Measurements from ENCODE around the gene SLAMF9. TPM values are rescaled to one million over a fixed set of nuclear protein-coding genes. Genes with fewer than 3 reads are reported as not detected.

The SLAMF9 gene
- polyA plus RNA-seq, 2 of the 4 experiments (the other 2 are of a cell fraction): 0.22 to 0.25 TPM

DNA sequence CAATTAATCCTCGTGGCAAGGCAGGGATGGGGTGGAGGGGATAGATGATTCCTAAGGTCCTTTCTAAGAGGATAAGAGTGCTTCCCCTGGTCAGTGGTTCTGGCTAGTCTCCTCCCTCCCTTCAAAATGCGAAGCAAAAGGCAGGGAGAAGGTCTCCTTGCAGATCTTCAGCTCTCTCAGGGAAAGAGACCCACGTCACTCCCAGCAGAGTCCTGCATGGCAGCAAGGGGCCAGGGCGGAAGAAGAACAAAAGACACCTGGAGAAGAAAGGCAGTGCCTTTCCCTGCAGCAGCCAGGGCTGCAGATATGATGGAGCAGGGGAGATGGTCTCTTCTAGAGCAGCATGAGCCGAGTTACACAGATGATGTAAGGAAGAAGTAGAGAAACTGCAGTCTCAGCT lies 29.6 kb upstream of the SLAMF9 start:
- WGBS (ENCODE audit: missing lambda C conversion rate): 12% methylated on average over 5 of the region's 5 CpGs
- TF ChIP-seq ZNF302 (CRISPR knock-in tag; IDR thresholded peaks at IDR 0.05): no peak
- TF ChIP-seq JUN (IDR thresholded peaks at IDR 0.05): no peak
- TF ChIP-seq PHF8 (IDR thresholded peaks at IDR 0.05; ENCODE audit: borderline replicate concordance, low read depth): no peak
- TF ChIP-seq HOXB5 (CRISPR knock-in tag; IDR thresholded peaks at IDR 0.05): no peak
- no peak for TF ChIP-seq CHD4 (IDR thresholded peaks at IDR 0.05; ENCODE audit: borderline replicate concordance)
- TF ChIP-seq POLR2A (IDR thresholded peaks at IDR 0.05; ENCODE audit: low read length): no peak
- TF ChIP-seq, protein P1, sequence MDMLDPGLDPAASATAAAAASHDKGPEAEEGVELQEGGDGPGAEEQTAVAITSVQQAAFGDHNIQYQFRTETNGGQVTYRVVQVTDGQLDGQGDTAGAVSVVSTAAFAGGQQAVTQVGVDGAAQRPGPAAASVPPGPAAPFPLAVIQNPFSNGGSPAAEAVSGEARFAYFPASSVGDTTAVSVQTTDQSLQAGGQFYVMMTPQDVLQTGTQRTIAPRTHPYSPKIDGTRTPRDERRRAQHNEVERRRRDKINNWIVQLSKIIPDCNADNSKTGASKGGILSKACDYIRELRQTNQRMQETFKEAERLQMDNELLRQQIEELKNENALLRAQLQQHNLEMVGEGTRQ (IDR thresholded peaks at IDR 0.05): no peak
- no peak for TF ChIP-seq E2F6 (IDR thresholded peaks at IDR 0.05; ENCODE audit: borderline replicate concordance, low read depth)
- no peak for TF ChIP-seq FOSB (CRISPR knock-in tag; IDR thresholded peaks at IDR 0.05)
- no peak for TF ChIP-seq NPAS2 (CRISPR knock-in tag; IDR thresholded peaks at IDR 0.05; ENCODE audit: borderline replicate concordance)
- no peak for TF ChIP-seq NR3C1 (IDR thresholded peaks at IDR 0.05)
- TF ChIP-seq TP53 (CRISPR knock-in tag; IDR thresholded peaks at IDR 0.05): no peak
- TF ChIP-seq ELK1 (IDR thresholded peaks at IDR 0.05; ENCODE audit: low read depth, low read length): no peak
- TF ChIP-seq TFCP2L1 (CRISPR knock-in tag; IDR thresholded peaks at IDR 0.05): no peak
- TF ChIP-seq, protein P2, sequence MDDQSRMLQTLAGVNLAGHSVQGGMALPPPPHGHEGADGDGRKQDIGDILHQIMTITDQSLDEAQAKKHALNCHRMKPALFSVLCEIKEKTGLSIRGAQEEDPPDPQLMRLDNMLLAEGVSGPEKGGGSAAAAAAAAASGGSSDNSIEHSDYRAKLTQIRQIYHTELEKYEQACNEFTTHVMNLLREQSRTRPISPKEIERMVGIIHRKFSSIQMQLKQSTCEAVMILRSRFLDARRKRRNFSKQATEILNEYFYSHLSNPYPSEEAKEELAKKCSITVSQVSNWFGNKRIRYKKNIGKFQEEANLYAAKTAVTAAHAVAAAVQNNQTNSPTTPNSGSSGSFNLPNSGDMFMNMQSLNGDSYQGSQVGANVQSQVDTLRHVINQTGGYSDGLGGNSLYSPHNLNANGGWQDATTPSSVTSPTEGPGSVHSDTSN (IDR thresholded peaks at IDR 0.05): no peak
- no peak for TF ChIP-seq SREBF2 (IDR thresholded peaks at IDR 0.05)
- TF ChIP-seq, protein P3, sequence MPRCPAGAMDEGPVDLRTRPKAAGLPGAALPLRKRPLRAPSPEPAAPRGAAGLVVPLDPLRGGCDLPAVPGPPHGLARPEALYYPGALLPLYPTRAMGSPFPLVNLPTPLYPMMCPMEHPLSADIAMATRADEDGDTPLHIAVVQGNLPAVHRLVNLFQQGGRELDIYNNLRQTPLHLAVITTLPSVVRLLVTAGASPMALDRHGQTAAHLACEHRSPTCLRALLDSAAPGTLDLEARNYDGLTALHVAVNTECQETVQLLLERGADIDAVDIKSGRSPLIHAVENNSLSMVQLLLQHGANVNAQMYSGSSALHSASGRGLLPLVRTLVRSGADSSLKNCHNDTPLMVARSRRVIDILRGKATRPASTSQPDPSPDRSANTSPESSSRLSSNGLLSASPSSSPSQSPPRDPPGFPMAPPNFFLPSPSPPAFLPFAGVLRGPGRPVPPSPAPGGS (IDR thresholded peaks at IDR 0.05): no peak
- no peak for TF ChIP-seq JUNB (IDR thresholded peaks at IDR 0.05)
- no peak for TF ChIP-seq ESRRA (IDR thresholded peaks at IDR 0.05; ENCODE audit: borderline replicate concordance, low read length)
- TF ChIP-seq HOXA7 (CRISPR knock-in tag; IDR thresholded peaks at IDR 0.05): no peak
- DNase-seq (ENCODE audit: low read depth in 1 of 2, low spot score in 1 of 2) (no peak), ATAC-seq (no peak), FAIRE-seq (no peak)
- H3K9me3 ChIP-seq: no peaks in the 10 kb centered on the region
- ChIA-PET CTCF (interaction anchor here (1.2 to 4.4 kb wide), 5 partner anchors 11 to 101 kb away, joined by 3 to 30 read pairs (median 4); no protein-coding TSS in a partner anchor), POLR2A (no interaction called here)
- no peak overlapping the region for H3K4me3 ChIP-seq
- no peaks in the 10 kb centered on the region for H3K4me1 ChIP-seq
- no peak overlapping the region for H3K27ac ChIP-seq
- H3K4me2 ChIP-seq: no peak overlapping the region

- no peak for TF ChIP-seq POLR2A (IDR thresholded peaks at IDR 0.05; ENCODE audit: low read length)
- TF ChIP-seq KDM5A (IDR thresholded peaks at IDR 0.05): no peak
- no peak for TF ChIP-seq RARB (CRISPR knock-in tag; IDR thresholded peaks at IDR 0.05)
- no peak for TF ChIP-seq ZC3H11A (IDR thresholded peaks at IDR 0.05)
- TF ChIP-seq FOSB (CRISPR knock-in tag; IDR thresholded peaks at IDR 0.05): no peak
- no peak for TF ChIP-seq KDM1A (IDR thresholded peaks at IDR 0.05; ENCODE audit: low read depth)
- no peak for TF ChIP-seq BHLHE40 (IDR thresholded peaks at IDR 0.05; ENCODE audit: low read depth, low read length)
- TF ChIP-seq ZFP36 (IDR thresholded peaks at IDR 0.05; ENCODE audit: borderline replicate concordance, partially characterized antibody): no peak
- TF ChIP-seq, protein P2 (IDR thresholded peaks at IDR 0.05): no peak
- TF ChIP-seq HEYL (CRISPR knock-in tag; IDR thresholded peaks at IDR 0.05): no peak
- no peak for TF ChIP-seq ZNF302 (CRISPR knock-in tag; IDR thresholded peaks at IDR 0.05)
- TF ChIP-seq JUNB (IDR thresholded peaks at IDR 0.05): no peak
- no peak for TF ChIP-seq POLR2AphosphoS2 (conservative IDR thresholded peaks at IDR 0.05; ENCODE audit: low read length)
- TF ChIP-seq CBX8 (IDR thresholded peaks at IDR 0.05): no peak
- TF ChIP-seq, protein P4, sequence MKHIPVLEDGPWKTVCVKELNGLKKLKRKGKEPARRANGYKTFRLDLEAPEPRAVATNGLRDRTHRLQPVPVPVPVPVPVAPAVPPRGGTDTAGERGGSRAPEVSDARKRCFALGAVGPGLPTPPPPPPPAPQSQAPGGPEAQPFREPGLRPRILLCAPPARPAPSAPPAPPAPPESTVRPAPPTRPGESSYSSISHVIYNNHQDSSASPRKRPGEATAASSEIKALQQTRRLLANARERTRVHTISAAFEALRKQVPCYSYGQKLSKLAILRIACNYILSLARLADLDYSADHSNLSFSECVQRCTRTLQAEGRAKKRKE (CRISPR knock-in tag; IDR thresholded peaks at IDR 0.05; ENCODE audit: low read depth): no peak
- TF ChIP-seq CBX2 (IDR thresholded peaks at IDR 0.05; ENCODE audit: borderline replicate concordance, low read depth): no peak
- no peak for TF ChIP-seq SREBF2 (IDR thresholded peaks at IDR 0.05)
- no peak for TF ChIP-seq CHD2 (IDR thresholded peaks at IDR 0.05; ENCODE audit: low read length, partially characterized antibody)
- no peak for TF ChIP-seq CEBPB (IDR thresholded peaks at IDR 0.05)
- TF ChIP-seq GATA3 (IDR thresholded peaks at IDR 0.05; ENCODE audit: borderline replicate concordance): no peak
- WGBS (ENCODE audit: missing lambda C conversion rate): 53% methylated on average over 5 of the region's 6 CpGs
- FAIRE-seq (no peak), DNase-seq (ENCODE audit: low read depth in 1 of 2, low spot score in 1 of 2) (no peak), ATAC-seq (no peak)
- ChIA-PET POLR2A (no interaction called here), CTCF (interaction anchor here (0.9 to 4.4 kb wide), 3 partner anchors 12 to 46 kb away, joined by 3 to 30 read pairs (median 5); no protein-coding TSS in a partner anchor)
- Histone ChIP-seq H3K4me2 (no peak overlapping the region), H3K4me1 (no peaks in the 10 kb centered on the region), H3K4me3 (no peak overlapping the region), H3K9me3 (no peaks in the 10 kb centered on the region), H3K27ac (no peak overlapping the region)
Measured at GRCh38 chr1:159982280-159982679, 28.2 kb upstream of the SLAMF9 start.

Data from A549 (cell line).